ENCODE data around the gene NUDC.
"Not testable (repeated sequence)": the region's sequence is repeated elsewhere in the genome, so short reads cannot be mapped to it uniquely, and the experiment has no call there.

The NUDC gene
- 48.0 to 49.0 reads per million in 2 donors for total RNA-seq

DNA sequence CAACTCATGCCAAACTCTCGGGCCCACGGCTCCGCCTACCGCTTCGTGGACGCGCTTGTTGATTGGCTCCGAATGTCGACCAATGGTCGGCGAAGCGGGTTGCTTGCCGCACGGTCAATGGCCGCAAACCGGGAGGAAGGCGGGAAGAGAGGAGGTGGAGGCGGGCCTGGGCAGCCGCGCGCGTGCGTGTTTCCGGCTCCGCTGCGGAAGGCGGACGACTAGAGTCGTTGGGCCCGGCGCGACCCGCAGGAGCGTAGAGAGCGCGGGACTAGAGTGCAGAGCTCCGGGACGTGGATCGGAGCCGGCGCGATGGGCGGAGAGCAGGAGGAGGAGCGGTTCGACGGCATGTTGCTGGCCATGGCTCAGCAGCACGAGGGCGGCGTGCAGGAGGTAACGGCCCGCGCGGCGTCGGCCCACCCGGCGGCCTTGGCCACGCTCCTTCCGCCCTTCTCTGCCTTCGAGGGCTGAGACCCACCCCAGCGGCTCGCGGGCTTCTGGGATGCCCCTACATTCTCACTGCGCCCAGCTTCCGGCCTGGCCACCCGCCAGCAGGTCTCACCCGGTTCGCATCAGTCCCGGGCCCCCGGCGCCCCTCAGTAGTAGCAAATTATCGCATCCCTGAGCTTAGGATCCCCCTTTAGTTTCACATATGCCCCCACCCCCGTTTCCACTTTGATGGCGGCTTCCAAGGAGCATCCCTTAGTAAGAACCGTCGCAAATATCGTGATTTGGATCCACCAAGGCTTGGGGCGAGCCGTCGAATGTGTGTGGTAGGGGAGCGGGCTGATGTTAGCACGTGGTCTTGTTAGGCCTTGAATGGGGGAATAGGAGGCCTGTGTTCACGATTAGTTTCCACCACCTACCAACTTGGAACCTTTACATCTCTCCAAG lies at the start of gene NUDC:
TSS of gene NUDC (plus strand) at position 204 of the 891 bp plus-strand sequence. CDS start at position 310, 106 bp downstream.
- peak; percentile 88 to 98 (median 93) for DNase-seq

DNA sequence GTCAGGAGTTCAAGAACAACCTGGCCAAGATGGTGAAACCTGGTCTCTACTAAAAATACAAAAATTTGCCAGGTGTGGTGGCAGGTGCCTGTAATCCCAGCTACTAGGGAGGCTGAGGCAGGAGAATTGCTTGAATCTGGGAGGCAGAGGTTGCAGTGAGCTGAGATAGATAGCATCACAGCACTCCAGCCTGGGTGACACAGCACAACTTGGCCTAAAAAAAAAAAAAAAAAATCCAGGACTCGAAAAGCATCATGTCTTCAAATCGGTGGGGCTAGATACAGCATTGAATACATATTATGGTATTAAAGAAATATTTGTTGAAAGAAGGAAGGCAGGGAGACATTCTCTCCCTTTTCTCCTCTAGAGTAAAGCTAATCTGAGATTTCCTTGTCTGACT lies 48.4 kb upstream of the NUDC start:
- not testable (repeated sequence) for DNase-seq

DNA sequence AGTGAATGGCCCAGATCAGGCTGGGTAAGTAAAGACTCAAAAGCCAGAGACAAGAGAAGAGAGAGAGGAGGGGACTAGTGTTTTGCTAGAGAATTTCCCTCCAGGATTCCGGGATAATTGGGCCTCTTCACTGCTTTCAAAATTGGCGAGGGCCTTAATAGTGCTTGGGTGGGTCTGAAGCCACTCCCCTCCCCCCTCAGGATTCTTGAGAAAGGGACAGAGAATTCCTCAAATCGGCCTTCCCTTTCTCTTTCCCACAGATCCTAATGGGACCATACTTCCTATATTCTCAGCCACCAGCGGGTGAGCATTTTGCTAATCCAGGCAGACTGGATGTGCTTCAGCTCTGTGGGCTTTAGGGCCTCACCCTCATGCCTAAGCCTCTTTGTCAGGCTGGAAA lies 46.6 kb upstream of the NUDC start:
- DNase-seq, result no peak

DNA sequence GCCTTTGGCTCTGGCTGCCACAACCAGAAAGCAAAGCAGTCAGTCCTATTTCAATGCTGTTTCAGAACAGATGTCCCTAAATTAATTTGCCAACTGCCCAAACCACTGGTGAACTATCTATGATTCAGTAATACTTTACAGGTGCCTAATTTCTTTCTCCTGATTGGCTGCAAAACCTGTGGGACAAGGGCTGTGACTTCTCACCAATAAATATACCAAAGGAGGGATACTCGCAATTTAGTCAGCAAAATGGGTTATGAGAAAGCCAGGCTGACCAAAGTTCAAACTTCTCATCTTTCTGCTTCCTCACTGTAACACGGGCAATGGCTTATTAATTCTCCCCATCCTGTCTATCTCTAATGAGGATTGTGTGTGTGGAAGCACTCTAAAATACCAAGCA lies 44.2 kb upstream of the NUDC start:
- DNase-seq, result no peak

DNA sequence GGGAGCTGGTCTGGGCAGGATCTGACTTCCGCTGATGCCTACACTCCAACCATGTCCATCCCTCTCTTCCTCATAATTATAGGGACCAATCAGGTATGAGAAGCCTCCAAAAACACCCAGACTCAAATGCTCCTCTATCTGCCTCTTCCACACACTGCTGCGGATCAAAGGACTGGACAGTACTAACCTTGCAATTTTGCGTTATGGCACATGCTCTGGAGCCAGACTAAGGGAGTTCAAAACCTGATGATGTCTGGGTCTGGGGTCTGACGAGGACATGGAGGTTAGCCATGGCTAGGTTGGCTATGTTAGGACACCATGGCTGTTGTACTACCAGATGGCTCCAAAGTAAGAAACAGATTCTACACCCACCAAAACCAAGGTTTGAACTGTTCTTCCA lies 41.8 kb upstream of the NUDC start:
- DNase-seq, result no peak

DNA sequence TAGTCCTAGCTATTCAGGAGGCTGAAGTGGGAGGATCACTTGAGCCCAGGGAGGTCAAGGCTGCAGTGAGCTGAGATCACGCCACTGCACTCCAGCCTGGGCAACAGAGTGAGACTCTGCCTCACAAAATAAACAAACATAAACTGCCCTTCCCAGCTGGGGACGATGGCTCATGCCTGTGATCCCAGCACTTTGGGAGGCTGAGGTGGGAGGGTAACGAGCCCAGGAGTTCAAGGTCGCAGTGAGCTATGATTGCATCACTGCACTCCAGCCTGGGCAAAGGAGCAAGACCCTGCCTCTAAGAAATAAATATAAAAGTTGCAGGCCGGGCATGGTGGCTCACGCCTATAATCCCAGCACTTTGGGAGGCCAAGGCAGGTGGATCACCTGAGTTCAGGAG lies 39.9 kb upstream of the NUDC start:
- not testable (repeated sequence) for DNase-seq

DNA sequence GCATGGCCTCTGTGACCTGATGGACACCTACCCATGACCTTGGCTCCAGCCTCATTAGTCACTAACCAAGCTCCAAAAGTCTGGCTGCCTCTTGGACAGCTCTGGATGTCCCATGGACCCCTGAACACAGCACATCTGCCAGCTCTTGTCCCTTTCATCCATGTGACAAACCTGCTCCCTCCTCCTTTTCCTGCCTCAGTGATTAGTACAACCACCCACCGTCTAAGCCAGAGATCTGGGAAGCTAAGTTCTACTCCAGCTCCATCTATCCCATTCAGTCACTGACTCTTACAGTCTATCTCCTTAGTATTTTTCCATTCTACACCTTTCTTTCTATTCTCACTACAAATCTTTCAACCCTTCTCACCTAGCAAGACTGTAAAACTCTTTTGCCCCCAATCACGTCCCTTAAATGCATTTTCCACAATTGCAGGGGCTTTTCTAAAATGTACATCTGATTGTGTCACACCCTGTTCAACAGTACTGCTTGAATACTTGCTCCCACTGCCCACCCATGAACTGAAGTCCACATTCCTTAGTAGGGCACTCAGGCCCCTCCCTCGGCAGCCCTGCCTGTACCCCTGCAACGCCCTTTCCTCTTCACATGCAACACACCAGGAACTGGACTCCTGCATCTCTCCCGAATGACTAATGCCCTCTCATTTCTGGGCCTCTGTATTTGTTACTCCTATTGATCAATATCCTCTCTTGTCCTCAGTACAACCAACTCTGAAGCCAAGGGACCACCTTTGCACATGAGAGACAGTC lies 38.7 kb upstream of the NUDC start:
- DNase-seq, result no peak

DNA sequence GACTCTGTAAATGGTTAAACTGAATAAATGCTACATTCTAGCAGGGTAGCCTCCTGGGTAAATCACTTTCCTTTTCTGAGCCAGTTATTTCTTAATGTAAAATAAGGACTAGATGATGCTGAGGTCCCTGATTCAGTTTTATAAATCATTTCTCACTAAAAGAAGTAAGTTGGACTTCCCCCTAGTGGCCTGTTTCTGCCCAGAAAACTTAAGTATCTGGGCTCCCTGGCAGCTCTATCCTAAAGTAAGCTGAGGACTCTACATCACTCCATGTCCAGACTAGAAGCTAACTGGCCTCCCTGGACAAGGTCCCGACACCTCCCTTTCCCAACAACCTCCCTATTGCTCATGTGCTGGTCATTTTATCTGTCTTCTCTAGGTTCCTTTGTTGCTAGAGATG lies 34.4 kb upstream of the NUDC start:
- peak in 1 of 5 experiments; percentile 42 for DNase-seq

DNA sequence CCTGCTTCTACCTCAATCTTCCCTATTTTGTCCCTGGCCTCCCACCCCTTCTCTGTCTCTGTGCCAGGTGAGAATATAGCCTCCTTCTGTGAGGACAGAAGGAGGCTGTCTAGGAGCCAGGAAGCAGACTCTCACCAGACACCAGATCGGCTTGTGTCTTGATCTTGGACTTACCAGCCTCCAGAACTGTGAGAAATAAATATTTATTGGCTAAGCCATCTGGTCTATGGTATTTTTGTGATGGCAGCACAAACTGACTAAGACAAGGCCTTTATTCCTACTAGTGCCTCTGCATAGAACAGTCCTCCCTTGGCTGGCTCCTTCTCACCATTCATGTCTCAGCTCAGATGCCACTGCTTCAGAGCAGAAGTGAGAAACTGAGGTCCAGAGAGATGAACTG lies 33.3 kb upstream of the NUDC start:
- DNase-seq, result no peak

DNA sequence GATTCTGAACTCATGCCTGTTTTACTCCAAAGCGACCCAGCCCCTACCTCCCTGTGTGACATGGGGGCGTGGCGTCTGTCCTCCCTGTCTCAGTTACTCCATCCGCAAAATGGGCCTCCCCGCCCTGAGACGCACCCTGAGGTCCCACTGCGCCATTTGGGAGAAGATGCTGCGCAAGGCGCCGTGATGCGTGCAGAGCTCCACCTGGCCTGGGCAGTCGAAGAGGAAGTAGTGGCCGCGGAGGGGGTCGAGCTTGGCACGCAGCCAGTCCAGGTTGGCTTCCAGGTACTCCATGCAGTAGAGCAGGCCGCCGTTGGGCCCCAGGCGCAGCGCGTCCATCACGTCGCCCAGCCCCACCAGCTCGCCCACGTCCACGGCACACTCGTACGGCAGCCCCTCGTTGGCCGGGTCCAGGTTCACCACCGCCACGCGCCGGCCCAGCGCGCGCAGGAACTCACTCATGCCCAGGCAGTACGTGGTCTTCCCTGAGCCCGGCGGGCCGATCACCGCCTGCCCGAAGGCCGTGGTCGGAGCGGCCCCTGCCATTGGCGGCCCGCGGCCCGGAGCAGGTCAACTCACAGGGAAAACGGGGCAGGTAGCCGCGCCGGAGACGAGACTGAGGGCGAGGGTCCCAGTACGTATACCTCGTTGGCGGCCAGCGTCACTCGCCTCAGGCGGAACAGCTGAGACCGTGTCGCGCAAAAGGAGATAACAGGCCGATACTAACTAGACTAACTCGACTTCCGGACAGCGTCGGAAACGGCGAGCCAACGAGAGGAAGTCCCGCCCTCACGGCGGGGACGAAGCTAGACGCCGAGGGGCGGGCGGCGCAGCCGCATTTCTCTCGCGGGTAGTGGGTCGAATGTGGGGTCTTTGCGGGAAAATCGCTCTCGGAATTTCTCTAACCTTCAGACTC lies 31.7 kb upstream of the NUDC start, which contains the start of gene GPN2:
TSS of gene GPN2 (minus strand) at position 733 of the 916 bp plus-strand sequence. CDS start at position 546, 187 bp downstream.
- peak; percentile 51 to 91 (median 63) for DNase-seq

DNA sequence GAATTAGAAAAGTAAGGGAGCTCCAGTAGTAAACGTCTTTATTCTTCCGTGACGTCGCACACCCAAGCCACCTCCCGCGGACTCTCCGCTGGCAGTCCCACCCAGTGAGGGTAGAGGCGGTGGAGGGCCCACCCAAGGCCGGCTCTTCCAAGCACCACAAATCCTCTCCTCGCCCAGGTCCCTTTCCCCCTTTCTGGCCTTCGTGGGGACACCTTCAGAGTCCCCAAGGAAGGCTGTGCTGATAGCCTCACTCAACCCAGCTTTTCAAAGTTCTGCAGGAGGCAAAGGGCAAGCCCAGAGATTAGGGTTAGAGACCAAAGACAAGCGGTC lies 31.1 kb upstream of the NUDC start:
- peak in 1 of 5 experiments; percentile 6 for DNase-seq

DNA sequence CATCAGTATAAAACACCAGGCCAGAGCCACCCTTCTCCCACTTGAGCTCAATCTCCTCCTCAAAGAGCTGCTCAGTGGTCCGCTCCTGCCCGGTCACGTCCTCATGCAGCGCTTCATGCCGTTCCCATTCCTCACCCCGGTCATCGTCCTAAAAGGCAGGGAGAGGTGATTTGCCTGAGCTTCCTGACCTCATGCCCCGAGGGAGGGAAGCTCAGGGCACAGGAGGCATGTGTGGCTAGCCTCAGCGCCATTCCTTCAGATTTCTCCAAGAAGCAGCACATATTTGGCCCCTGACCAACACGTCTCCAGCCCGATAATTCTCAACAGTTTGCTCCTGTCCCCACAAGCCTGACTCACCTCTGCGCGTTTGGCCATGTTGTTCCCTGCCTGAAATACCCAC lies 27.3 kb upstream of the NUDC start:
- DNase-seq, result no peak

DNA sequence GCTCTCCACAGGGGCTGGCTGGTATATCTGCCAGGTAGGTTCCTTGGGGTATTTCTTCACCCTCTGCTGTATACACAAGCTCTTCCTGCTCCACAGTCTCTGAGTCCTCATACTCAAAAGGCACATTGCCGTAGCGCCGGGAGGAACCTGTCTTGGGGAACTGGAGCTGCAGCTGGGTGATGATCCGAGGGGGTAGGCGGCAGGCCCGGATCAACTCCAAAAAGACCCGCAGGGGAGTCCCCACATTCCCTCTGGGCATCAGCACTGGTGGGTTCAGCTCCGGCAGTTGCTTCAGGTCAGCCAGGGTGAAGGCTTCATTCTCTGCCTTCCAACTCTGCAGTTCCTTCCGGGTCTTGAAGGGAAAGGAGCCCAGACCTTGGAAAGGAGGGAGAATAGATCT lies 24.2 kb upstream of the NUDC start:
- DNase-seq, result no peak

DNA sequence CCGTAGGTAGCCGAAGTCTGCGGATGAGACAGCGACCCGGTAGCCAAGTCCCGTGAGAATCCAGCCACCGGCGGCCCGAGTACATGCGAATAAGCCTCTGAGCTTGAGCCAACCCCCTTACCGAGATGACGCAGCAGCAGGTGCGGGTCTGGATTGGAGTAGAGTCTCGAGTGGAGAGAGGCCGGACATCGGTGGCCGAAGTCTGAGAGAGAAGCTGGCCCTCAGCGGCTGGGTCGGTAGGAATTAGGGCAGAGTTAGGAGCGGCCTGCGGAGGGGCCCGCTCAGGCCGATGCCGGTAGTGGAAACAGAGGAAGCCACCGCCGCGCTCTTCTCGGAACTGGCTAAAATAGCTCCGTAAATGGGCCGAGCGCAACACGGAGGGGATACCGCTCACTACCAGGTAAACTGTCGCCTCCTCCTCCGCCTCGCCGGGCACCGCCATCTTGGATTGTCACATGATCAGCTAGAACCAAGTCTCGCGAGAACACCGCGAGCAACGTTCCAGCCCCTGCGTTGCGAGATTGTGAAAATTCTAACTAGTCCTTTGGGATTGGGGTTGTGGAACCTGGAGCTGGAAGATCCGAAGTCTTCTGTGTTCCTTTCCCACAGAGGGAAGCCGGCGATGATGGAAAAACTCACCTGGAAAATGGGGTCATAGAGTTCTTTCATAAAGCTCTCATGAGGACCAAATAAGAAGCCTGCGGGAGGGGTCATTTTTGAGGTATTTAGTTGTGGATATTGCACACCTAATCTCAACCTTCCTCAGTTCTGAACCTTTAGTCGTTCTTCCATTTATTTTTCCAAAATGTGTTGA lies 21.3 kb upstream of the NUDC start, which contains the start of gene GPATCH3:
TSS of gene GPATCH3 (minus strand) at position 467 of the 814 bp plus-strand sequence. CDS start at position 442, 25 bp downstream.
- peak; percentile 67 to 91 (median 79) for DNase-seq

DNA sequence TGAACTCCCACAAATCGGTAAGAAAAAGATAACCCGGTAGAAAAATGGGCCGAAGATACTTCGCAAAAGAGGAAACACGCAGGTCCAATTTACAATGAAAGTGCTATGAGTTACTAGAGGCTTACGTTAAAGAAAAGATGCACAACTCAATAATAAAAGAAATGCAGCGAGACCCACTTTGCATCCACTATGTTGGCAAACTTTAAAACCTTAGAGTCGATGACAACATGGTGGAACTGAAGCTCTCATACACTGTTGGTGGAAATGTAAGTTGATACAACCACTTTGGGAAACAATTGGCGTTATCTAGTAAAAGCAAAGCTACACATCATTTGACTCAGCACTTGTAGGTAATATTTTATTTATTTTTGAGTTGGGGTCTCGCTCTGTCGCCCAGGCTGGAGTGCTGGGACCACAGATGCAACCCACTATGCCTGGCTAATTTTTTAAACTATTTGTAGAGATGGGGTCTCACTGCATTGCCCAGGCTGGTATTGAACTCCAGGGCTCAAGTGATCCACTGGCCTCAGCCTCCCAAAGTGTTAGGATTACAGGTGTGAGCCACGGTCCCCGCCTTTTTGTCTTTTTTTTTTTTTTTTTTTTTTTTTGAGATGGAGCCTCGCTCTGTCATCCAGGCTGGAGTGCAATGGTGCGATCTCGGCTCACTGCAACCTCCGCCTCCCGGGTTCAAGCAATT lies 20.6 kb upstream of the NUDC start:
- peak in 1 of 5 experiments; percentile 9 for DNase-seq

DNA sequence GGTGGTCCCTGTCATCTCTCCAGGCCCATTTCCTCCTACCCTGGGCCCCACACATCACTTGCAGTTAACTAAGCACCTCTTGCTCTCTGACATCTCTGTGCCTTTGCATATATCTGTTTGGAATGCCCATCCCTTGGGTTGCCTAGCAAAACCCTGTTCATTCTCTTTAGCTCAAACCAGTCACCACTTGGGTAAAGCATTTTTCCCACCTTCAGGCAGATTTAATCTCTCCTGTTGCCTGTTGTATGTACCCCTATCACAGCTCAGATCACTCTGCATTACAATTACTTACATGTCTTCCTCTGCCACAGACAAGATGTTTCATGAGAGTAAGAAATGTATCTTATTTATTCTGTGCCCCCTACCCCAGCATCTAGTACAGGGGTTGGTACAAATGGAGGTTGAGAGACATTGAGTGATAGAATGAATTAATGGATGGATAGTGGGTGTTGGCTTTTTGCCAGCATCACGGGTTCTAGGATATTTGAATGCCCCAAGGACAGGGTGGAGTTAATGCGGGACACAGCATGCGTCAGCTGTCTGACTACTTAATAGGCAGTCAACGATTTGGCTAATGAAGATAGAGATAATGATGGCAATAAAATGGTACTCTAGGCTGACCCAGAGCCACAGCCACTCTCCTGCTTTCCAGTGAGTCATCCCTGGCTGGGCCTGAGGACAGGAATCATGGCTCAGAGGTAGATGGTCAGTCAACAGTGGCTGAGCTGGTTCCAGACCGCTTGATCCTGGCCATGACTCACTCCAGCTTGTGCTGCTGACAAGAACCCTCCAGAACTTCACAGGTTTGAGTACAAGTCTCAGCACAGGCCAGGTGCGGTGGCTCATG lies 14.2 kb upstream of the NUDC start:
- no peak for DNase-seq

DNA sequence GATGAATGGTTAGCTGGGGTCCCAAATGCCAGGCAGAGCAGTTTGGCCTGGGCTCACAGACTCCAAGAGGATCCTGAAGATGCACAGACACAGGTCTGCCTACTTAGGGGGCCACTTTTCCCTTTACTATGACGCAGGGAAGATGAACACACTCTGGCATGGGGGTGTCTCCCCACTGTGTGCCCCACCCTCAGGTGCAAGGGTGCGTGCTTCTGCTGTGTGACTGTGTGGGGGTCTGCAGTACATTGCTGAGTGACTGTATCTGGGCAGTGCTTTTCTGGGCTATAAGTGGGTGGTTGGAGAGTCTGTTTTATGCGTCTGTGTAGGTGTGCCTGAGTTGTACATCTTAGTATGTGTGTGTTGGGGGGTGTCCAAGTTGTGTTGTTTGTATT lies 11.6 kb upstream of the NUDC start:
- DNase-seq, result no peak

DNA sequence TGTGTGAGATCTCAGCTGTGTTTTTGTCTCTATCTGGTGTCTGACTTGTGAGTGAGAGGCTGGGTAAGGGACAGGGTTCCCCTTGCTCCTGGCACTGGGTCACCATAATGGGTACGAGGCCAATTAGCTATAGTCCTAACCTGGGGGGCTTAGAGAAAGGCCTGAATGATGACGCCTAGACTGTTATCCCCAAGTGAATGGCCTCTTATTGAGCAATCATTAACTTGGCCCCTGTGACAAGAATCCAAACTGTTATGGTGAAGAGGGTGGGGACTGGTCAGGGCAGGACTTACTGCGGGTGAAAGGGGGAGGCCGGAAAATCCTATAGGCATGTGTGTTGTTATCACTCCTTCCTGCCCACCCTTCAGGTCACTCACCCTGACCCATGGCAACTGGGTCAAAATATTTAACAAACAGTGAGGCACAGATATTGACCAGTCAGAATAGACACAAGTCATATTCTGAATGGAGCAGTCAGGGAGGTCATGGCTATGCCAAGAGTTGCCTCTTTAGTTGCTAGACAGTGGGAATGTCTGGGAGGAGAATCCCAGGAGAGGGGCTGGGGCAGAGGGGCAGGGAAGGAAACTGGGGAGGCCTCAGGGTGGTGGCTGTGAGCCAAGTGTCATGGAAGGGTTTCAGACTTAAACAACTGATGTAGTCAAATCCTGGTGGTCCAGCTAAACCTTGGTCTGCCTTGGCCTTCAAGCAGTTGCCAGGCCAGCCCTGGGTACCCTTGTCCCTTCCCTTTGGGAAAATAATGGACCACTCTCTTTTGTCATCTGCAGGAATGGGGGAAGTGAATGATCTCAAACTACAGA lies 11.0 kb upstream of the NUDC start:
- DNase-seq, result no peak

Measured in T-helper 2 cell (primary cell).